Smooth muscle cell (in vitro differentiated cells): ENCODE measurements around the gene HCAR2. TPM values are rescaled to one million over a fixed set of nuclear protein-coding genes. Genes with fewer than 3 reads are reported as not detected.

Experiments
- DNase-seq: peaks from one replicate; lab custom pipeline; 2025; ENCODE audit not compliant: unreplicated experiment; lab: John Stamatoyannopoulos, UW
- H2AFZ ChIP-seq: fragments of 200-600 bp; sonication (generic); 2 replicates; pipeline ENCODE4 v1.6.0; 2016; ENCODE audit warnings: antibody characterized with exemption, low read depth, mild to moderate bottlenecking
- H3F3A ChIP-seq: fragments of 200-600 bp; sonication (generic); 2 replicates; pipeline ENCODE4 v1.6.0; 2017; ENCODE audit warnings: antibody characterized with exemption, low read depth
- H3K27ac ChIP-seq: fragments of 200-600 bp; sonication (generic); 2 replicates; pipeline ENCODE4 v1.5.1; 2016; ENCODE audit warnings: low read depth, mild to moderate bottlenecking
- H3K27me3 ChIP-seq: fragments of 200-600 bp; sonication (generic); 2 replicates; pipeline ENCODE4 v1.6.1; 2016; ENCODE audit warnings: low read depth, mild to moderate bottlenecking
- H3K36me3 ChIP-seq: fragments of 200-600 bp; sonication (generic); 2 replicates; pipeline ENCODE4 v1.5.1; 2016; ENCODE audit warnings: low read depth
- H3K4me1 ChIP-seq: fragments of 200-600 bp; sonication (generic); 2 replicates; pipeline ENCODE4 v1.5.1; 2016; ENCODE audit warnings: low read depth
- H3K4me2 ChIP-seq: fragments of 200-600 bp; sonication (generic); 2 replicates; pipeline ENCODE4 v1.6.0; 2016; ENCODE audit warnings: mild to moderate bottlenecking
- H3K4me3 ChIP-seq: fragments of 200-600 bp; sonication (generic); 2 replicates; pipeline ENCODE4 v1.5.1; 2016; ENCODE audit warnings: mild to moderate bottlenecking
- H3K79me2 ChIP-seq: fragments of 200-600 bp; sonication (generic); 2 replicates; pipeline ENCODE4 v1.6.0; 2016; ENCODE audit warnings: low read depth, mild to moderate bottlenecking
- H3K9ac ChIP-seq: fragments of 200-600 bp; sonication (generic); 2 replicates; pipeline ENCODE4 v1.6.0; 2016; ENCODE audit warnings: low read depth
- H3K9me3 ChIP-seq: fragments of 200-600 bp; sonication (generic); replicated peaks from 2 replicates; pipeline ENCODE4 v1.5.1; 2016; ENCODE audit warnings: low read depth
- H4K20me1 ChIP-seq: fragments of 200-600 bp; sonication (generic); 2 replicates; pipeline ENCODE4 v1.6.0; 2016; ENCODE audit warnings: low read depth
- WGBS: methylation state at CpG from one replicate; pipeline ENCODE4 v1.1.7; 2016; ENCODE audit warnings: low lambda C conversion rate; 5-methylcytosine and 5-hydroxymethylcytosine counted together
- polyA plus RNA-seq: library from polyadenylated mRNA; unstranded; fragments of >200 nt; fragmentation: Nextera tagmentation; extraction: Ambion mirVana; gene quantifications from 2 replicates; pipeline ENCODE4 v1.2.1, GENCODE V29; 2016
- total RNA-seq: library from RNA; depleted of rRNA; stranded (reverse); fragments of >200 nt; gene quantifications from 2 replicates; pipeline ENCODE4 v1.2.3, GENCODE V29; 2014
- TF ChIP-seq, protein P1 (sequence below): fragments of 200-600 bp; sonication (generic); IDR thresholded peaks from 2 replicates; pipeline ENCODE4 v1.5.1; 2017; ENCODE audit warnings: borderline replicate concordance, mild to moderate bottlenecking, antibody characterized with exemption; ENCODE audit not compliant: insufficient read depth, poor library complexity, severe bottlenecking

HCAR2 gene
- total and polyA plus RNA-seq, 2 experiments from 2014 or later: 0.63 to 2.0 TPM

DNA sequence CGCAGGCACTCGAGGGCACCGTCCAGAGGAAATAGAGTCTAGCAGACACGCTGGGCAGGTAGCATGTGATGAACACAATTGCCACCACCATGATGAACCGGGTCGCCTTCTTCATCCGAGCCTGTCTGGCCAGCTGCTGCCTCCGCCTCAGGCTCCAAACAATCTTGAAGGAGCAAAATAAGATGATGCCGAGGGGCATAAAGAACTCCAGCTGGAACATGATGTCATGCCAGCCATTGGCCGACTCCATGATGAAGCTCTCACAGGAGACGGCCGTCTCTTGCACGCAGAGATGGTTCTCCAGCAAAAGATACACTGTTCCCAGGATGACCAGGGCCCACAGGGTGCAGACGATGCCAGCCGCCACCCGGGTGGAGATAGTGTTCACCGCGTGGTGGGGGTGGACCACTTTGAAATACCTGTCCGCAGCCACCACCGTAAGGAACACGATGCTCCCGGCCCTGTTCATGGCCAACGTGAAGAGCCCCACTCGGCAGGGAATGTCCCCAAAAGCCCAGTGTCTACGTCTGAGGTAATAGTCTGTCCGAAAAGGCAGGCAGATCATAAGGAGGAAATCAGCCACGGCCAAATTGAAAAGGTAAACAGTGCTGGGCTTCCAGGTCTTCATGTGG, 26.5 kb upstream of the HCAR2 start:
- no peak overlapping the region for H2AFZ ChIP-seq
- no peaks in the 10 kb centered on the region for H3K79me2 ChIP-seq
- 97% methylated on average over 27 of the region's 27 CpGs for WGBS
- no peaks in the 10 kb centered on the region for H3K27me3 ChIP-seq
- no peaks in the 10 kb centered on the region for H3K4me1 ChIP-seq
- DNase-seq: no peak
- no peaks in the 10 kb centered on the region for H4K20me1 ChIP-seq
- H3F3A ChIP-seq: no peaks in the 10 kb centered on the region
- H3K9ac ChIP-seq: no peak overlapping the region
- no peaks in the 10 kb centered on the region for H3K36me3 ChIP-seq
- H3K4me2 ChIP-seq: no peak overlapping the region
- TF ChIP-seq, protein P1, sequence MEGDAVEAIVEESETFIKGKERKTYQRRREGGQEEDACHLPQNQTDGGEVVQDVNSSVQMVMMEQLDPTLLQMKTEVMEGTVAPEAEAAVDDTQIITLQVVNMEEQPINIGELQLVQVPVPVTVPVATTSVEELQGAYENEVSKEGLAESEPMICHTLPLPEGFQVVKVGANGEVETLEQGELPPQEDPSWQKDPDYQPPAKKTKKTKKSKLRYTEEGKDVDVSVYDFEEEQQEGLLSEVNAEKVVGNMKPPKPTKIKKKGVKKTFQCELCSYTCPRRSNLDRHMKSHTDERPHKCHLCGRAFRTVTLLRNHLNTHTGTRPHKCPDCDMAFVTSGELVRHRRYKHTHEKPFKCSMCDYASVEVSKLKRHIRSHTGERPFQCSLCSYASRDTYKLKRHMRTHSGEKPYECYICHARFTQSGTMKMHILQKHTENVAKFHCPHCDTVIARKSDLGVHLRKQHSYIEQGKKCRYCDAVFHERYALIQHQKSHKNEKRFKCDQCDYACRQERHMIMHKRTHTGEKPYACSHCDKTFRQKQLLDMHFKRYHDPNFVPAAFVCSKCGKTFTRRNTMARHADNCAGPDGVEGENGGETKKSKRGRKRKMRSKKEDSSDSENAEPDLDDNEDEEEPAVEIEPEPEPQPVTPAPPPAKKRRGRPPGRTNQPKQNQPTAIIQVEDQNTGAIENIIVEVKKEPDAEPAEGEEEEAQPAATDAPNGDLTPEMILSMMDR: no peak
- no peak overlapping the region for H3K4me3 ChIP-seq
- H3K9me3 ChIP-seq: no peaks in the 10 kb centered on the region
- no peak overlapping the region for H3K27ac ChIP-seq

DNA sequence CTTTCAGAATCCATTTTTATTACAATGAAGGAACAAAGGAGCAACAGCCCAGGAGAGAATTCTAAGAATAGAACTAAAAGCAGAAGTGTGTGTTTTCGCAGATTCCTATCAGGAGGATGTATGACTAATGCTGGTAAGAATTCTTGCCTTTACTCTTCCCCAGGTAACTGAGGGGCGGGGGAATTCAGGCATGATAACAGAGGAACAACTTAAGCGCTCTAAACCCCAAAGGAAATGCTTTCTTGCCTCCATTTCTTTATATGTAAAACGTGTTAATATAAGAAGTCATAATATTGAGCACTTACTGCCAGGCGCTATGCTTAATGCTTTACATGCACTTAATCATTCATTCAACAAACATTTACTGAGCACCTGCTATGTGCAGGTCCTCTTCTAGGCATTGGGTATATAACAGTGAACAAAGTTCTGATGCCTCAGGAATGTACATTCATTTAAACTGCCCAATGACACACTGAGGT, 23.0 kb upstream of the HCAR2 start:
- Histone ChIP-seq H3K4me2 (no peak overlapping the region), H3K9ac (peak overlapping the region; percentile 40), H3F3A (no peaks in the 10 kb centered on the region), H3K4me1 (no peaks in the 10 kb centered on the region), H3K27ac (peak overlapping the region; percentile 82), H3K79me2 (no peaks in the 10 kb centered on the region), H3K9me3 (no peaks in the 10 kb centered on the region), H3K4me3 (no peak overlapping the region), H2AFZ (no peak overlapping the region), H3K36me3 (no peaks in the 10 kb centered on the region), H3K27me3 (no peaks in the 10 kb centered on the region), H4K20me1 (no peaks in the 10 kb centered on the region)
- WGBS: 35% methylated on average over 5 of the region's 5 CpGs
- DNase-seq: no peak
- TF ChIP-seq, protein P1: no peak

DNA sequence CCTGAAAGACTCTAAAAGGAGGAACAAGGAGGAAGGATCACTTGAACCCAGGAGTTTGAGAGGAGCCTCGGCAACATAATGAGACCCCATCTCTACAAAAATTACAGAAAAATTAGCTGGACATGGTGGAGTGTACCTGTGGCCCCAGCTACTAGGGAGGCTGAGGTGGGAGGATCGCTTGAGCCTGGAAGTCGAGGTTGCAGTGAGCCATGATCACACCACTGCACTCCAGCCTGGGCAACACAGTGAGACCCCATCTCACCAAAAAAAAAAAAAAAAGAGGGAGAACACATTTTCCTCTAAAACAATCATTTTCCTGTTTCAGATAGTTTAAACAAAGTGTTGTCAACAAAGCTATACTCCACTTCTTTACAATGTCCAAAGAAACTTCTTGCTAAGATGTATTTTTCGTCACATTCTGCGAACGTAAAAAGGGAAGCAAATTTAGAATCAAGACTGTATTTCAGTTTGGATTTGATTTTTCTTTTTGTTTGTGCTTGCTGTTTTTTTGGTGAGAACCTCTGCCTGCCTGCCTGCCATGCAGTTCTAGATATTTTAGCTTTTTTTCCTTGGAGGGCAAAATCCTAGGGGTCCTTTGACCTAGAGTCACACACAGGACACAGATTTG, 22.4 kb upstream of the HCAR2 start:
- Histone ChIP-seq H3K27me3 (no peaks in the 10 kb centered on the region), H4K20me1 (no peaks in the 10 kb centered on the region), H3K4me2 (no peak overlapping the region), H3K9ac (peak overlapping the region; percentile 40), H3K9me3 (no peaks in the 10 kb centered on the region), H3K79me2 (no peaks in the 10 kb centered on the region), H3K4me3 (no peak overlapping the region), H3K27ac (peak overlapping the region; percentile 82), H3K36me3 (no peaks in the 10 kb centered on the region), H3K4me1 (no peaks in the 10 kb centered on the region), H3F3A (no peaks in the 10 kb centered on the region), H2AFZ (no peak overlapping the region)
- 93% methylated on average over 6 of the region's 6 CpGs for WGBS
- TF ChIP-seq, protein P1: no peak
- no peak for DNase-seq
